COR-L47 (cell line): ENCODE results near the gene LRRC56.

ENCODE experiments used
- DNase-seq: peaks from one replicate; lab custom pipeline; 2025; lab: John Stamatoyannopoulos, UW

The LRRC56 gene

DNA sequence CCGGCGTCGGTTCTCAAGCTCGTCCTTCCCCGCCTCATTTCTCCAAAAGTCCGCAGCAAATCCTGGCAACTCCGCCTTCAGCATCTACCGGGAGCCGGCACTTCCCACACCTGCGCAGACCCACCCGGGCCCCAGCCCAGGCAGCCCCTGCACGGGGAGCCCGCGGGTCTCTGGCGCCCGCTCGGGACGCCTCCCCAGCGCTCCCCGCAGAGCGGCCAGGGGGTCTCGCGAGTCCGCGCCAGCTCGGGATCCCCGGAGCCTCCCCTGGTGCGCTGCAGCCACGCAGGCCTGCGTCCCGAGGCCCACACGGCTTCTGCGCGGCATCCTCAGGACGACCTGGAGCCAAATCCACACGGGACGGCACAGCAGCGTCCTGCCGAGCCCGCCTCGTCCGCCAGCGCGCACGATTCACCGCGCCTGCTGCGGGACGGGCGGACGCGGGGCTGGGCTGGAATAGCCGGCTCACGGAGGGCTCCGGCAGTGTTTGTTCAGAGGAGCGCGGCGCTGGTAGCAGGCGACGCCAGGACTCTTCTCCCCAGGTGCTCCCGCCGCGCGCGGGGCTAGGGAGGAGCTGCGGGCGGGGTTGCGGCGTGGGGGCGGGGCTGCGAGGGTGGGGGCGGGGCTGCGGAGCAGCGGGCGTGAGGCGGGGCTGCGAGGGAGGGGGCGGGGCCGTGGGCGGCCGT, 38.1 kb downstream of the LRRC56 start:
- peak; percentile 89 for DNase-seq

DNA sequence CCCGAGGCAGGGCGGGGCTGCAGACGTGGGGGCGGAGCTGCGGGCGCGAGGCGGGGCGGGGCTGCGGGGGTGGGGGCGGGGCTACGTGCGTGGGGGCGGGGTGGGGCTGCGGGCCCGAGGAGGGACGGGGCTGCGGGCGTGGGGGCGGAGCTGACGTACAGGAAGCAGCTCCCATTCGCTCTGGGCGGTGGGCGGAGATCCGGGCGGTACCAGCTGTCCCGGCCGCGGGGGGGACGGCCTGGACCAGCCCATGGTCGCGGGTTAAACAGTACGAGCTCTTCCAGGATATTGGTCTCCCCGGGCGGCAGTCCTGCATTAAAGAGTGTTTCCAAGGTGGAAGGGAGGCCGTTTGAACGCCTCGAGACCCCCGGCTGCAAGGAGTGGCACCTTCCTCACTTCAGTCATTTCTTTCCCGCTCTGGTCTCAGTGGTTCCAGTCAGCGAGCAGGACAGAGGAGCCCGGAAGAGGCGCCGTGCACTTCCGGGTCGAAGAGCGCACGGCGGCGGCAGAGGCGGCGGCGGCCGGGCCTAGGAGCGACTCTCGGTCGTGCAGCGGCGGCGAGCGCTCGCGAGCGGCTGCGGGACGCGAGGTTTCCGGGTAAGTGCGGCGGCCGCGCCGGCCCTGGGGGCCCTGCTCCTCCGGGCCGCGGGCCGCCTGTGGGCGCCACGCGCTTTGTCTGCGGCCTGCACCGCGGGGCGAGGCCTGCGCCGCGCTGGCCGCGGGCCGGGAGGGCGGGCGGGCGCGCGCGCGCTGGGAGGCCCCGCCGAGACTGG, 38.9 kb downstream of the LRRC56 start, which contains the start of gene PHRF1:
Gene PHRF1 (plus strand): TSS at position 475 of the 773 bp plus-strand sequence. CDS start 5,043 bp downstream, outside the sequence.
- peak; percentile 93 for DNase-seq

DNA sequence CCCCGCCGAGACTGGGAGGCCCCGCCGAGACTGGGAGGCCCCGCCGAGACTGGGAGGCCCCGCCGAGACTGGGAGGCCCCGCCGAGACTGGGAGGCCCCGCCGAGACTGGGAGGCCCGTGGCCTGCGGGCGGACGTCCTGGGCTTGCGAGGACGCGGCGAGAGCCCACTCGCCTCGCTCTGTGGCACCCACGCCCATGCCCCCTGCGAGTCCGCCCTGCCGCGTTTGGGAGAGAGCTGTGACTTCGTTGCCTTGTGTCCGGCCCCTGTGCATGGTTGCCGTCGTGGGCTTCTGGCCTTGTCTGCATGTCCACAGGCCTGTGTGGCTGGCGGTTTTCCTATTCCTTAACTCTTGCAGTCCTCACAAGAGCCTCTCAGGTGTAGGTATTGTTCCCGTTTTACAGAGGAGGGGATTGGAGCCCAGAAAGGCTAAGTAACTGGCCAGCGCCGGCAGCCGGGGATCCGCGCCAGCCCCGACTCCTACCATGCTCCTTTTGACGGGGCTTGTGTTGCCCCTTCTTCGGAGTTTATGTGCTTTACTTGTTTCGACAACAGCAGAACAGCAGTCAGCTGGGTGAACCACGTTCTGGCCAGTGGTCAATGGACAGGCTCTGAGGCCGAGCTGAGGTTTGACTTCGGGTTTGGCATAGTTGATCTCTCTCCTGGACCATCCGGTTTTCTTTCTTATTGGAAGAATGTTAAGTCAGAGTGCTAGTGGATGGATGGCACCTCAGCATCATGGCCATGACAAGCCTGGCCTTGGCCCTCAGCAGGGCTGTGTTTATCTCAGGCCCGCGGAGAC, 39.7 kb downstream of the LRRC56 start:
- no peak for DNase-seq

DNA sequence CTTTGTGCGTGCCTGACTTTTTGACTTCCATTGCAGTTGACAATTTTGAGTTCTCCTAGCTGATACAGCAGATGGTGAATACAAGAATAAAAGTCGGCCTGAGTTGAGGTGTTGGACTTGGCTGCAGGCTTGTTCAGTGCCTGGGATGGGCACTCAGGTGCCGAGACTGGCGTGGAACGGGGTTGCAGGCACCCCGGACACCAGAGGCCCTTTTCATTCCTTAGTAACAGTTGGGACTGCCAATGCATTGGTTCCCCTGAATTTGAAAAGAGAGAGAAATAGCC, 40.2 kb downstream of the LRRC56 start:
- no peak for DNase-seq

DNA sequence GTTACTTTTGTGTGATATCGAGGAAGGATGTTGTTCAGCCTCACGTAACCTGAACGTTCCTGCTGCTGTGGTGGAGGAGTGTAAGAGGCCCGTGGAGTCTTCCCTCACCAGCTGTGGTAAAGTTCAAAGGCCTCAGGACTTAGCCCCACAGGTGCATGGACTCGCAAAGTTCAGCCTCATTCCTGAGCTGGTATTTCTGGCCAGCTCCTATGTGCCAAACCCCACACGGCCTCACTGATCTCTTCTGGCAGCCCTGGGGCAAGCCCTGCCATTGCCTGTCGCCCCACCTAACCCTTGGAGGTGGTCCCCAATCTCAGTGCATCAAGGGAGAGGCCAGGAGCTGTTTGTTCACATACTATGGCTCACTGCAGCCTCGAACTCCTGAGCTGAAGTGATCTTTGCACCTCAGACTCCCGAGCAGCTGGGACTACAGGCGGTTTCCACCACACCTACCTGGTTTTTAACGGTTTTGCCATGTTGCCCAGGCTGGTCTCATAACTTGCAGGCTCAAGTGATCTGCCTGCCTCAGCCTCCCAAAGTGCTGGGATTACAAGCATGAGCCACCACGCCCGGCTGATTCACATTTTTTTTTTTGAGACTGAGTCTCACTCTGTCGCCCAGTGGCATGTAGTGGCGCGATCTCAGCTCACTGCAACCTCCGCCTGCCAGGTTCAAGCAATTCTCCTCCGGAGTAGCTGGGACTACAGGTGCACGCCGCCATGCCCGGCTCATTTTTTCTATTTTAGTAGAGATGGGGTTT, 41.1 kb downstream of the LRRC56 start:
- DNase-seq: no peak

DNA sequence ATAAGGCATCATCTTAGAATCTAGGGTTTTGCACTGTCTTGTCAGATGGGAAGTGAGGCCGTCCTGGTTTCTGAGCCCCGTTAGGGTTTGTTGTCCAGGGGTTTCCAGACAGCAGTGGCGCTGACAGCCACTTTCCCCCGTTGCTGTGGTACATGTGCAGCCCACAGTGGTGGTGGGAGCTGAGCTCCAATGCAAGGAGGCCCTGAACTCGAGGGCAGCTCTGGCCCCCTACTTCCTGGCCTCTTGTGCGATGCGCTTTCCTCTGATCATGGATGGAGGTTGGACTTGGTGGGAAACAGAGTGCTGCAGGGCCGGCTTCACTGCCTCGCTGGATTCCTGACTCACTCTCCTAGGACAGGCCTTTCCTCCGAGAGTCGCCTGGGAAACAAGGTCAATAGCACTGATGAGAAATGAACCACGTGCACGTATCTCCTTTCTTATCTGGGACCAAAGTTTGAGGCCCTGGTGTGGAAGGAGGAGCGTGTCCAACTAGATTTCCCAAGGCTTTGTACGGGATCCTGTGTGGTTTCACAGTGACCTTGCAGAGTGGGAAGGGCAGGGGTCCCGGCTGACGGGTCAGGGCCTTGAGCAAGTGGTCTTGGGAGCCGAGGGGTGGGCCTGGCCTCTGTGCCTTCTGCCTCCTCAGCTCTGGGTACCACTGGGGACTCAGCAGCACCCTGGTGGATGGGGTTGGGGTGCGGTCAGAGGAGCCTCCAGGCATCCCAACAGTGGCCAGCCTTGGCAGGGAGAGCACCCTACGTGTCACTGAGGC, 42.7 kb downstream of the LRRC56 start:
- DNase-seq: no peak

DNA sequence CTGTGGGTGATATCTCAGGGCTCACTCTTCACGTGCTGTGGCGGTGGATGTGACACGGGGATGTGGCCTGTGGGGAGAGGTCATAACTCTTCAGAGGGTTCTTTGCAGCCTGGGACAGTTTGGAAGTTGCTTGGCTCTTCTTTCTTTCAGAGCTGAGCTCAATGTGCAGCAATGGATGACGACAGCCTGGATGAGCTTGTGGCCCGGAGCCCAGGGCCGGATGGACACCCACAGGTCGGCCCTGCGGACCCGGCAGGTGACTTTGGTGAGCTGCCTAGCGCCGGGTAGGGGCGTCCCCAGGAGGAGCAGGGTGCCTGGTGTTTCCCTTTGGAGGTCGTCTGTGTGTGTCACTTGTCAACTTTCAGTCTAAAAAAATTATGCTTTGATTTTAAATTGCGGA, 44.0 kb downstream of the LRRC56 start:
- no peak for DNase-seq

DNA sequence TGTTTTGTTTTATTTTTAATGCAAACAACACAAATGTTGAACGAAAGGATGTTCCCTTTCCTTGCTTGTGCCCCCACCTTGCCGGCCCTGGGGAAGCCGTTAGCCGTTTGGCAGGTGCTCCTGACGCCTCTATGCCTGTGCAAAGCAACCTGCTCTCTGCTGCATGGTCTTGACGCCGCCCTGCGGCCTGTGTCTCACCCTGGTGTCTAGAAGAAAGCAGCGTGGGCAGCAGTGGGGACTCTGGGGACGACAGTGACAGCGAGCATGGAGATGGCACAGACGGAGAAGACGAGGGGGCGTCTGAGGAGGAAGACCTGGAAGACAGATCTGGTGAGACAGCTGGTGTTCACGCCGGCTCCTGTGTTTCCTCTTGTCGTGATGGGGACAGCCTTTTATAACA, 44.4 kb downstream of the LRRC56 start:
- DNase-seq: no peak

DNA sequence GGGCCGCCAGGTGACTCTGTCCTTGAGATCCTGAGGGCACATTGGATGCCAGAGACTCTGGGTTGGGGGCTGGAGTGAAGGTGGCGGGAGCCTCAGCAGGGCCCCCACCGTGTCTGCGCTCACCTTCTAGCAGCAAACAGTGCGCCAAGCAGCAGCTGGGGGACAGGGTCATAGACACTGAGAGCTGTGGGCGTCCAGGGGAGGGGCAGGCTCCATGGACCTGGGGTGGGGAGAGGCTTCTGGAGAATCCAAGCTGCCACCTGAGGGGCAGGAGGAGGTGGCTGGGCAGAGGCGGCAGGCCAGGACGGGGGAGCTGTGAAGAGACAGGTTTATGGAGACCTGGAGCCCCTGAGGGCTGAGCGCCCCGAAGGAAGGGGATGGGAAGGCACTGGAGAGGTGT, 47.0 kb downstream of the LRRC56 start:
- no peak for DNase-seq

DNA sequence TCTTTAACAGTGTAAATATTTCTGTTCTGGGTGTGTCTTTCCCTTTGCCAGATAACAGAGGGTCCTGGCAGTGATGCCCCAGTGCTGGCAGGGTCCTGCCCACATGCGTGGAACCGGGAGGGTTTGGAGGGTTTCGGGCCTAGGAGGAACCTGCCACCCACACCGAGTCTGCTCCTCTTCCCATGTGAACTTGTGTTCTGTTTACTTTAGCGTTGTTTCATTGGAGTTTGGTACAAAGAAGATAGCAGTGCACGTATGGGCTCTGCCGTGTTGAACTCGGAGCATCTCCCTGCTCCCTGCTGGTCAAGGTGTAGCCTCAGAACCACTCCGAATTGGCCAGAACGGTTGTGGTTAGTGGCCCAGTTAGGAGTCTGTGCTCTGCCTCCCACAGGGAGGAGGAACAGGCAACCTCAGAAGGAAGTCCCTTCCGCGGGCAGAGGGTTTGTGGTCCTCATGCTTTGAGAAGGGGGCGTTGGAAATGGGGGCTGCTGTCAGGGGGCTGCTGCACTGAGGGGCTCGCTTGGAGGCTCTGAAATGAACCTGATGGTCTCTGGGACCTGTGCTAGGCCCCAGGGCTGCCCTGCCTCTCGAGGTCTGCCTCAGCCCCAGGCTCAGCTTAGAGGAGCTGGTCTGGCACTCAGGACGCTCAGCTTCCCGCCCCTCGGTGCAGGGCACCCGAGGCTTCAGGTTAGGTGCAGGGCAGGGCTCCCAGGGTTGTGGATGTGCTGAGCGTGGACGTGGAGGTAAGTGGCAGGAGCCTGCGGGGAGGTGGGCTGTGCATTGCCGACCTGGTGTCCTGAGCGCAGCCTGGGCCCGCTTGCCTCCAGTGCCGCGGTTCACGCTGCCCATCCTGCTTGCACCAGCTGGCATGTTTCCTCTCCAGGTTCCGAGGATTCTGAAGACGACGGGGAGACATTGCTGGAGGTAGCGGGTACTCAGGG, 49.3 kb downstream of the LRRC56 start:
- no peak for DNase-seq

DNA sequence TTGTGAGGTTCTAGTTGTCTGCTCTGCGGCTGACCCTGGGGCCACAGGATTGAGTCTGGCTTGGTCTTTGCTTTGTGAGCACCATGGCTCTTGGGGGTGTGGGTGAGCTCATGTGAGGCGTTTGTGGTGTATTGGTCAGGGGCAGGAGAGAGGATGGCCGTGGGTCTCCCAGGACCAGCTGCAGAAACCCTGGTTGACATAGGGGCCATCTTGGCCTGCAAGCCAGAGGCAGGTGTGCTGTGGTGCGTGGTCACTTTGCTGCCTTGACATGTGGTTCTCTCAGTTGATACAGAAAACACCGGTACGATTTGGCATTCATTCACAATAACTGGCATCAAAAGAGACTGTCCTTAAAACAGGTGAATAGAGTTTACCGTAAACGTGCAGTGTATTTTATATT, 50.2 kb downstream of the LRRC56 start:
- DNase-seq: no peak

DNA sequence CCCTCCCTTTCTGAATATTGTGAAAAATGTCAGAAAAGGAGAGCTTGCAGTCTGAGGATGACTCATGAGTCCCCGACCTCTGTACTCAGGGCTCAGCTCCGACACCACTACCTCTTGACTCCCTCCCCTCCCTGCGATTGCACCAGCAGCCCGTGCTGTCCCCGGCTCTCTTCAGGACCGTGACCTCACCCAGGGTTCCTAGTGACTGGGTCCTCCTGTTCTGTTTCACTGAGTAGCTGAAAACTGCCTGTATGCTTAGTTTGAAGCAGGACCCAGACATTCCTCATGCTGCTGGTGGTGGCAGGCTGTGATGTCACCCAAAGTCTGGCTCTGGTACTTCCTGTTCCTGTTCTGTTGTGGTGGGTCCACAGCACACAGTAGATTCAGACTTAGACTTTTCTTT, 50.7 kb downstream of the LRRC56 start:
- no peak for DNase-seq

DNA sequence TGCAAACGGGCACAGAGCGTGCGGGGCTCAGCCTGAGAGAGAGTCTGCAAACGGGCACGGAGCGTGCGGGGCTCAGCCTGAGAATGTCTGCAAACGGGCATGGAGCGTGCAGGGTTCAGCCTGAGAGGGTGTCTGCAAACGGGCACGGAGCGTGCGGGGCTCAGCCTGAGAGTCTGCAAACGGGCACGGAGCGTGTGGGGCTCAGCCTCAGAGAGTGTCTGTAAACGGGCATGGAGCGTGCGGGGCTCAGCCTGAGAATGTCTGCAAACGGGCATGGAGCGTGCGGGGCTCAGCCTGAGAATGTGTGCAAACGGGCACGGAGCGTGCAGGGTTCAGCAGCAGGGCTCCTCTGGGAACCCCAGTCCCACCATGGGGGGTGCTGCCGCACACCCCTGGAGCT, 52.5 kb downstream of the LRRC56 start:
- DNase-seq: no peak

DNA sequence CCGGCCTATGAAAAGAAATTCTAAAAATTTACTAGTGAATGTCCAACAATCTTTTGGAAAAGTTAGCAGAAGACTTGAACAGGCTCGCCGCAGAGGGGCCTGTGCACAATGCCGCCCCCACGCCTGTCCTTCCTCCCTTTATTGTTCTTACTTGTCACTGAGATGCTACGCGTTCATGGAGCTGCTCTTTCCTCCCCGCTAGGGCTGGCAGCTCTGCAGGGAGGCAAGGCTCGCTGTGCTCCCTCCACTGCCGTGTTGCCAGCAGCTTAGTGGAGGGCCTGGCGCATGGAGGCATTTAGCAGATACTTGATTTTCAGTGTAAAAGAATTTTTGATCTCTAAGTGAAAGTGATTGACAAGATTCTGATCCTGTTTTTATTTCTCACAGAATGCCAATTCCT, 53.7 kb downstream of the LRRC56 start:
- DNase-seq: no peak

DNA sequence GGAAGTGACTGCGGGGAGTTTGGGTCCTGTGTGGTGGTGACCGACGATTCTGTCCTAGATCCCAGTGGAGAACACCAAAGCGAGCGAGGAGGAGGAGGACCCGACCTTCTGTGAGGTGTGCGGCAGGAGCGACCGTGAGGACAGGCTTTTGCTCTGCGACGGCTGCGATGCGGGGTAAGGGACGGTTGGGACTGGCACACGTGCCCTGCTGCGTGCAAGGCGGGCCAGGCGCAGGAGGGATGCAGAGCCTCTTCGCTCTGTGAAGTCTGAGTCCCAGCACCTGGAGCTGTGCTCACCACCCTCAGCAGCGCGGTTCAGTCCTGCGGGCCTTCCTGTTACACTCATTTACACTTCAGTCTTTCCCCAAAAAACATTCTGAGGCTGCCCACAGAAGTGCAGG, 55.2 kb downstream of the LRRC56 start:
- DNase-seq: no peak

DNA sequence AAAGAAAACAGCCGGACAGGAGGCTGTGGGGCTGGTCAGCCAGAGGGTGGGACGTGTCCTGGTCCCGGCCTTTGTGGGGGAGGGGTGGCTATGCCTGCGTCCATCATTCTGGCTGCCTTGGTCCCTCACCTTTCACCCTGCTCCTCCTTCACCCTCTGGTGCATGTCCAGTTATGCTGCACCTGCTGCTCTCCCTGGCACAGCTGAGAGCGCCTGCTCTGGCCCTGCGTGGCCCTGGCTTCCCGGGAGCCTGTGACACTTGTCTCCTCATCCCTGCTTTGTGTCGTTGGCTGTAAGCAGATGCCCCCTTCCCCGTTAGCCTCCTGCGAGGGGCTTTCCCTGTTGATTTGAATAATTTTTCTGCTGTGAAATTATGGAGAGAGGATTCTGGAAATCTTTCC, 55.6 kb downstream of the LRRC56 start:
- DNase-seq: no peak

DNA sequence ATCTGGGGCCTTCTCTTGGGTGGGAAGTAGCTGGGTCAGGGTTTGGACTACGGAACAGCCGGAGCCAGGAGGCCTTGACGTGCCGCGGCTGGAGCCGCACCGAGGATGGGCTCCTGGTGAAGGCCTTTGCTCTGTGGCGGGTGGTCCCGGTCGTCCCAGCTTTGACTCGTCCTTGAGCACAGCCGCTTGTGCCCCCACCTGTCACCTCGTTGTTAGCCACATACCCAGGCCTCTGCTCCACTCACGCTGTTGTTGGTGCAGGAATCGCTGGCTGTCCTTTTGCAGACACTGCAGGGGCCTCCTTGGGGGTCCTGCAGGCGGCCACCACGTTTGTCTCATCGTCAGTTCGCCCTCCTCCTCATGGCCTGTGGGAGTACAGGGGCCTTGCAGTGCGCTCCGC, 56.0 kb downstream of the LRRC56 start:
- no peak for DNase-seq

DNA sequence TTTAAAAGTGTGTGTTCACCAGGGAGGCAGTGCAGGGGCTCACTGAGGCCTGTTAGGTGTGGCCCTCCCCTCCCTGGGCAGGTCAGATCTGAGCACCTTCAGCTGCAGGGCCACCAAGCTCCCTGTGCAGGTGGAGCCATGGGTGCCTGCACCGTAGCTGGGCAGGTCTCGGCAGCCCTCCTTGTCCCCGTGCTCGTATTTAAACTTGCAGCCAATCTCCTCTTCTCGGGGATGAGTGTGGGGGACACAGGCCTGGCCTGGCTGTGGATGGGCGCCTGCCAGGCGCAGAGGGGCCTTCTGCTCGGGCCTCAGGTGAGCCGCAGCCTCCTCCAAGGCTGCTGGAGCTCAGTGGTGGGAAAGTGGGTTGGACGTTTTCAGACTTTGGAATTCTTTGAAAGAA, 58.1 kb downstream of the LRRC56 start:
- no peak for DNase-seq

DNA sequence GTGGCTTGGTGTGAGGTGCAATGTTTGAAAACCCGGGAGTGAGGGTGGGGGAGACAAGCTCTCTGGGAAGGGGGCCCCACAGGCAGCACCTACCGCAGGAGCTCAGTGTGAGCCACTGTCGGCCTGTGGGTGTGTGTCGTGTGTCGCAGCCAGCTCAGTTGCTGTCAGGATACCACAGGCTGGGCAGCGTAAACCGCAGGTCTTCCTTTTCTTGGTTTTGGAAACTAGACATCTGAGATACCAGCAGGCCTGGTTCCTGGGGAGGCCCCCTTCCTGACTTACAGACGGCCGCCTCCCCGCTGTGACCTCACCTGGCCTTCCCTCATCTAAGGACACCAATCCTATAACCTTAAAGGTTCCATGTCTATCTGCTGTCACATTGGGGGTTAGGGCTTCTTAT, 59.0 kb downstream of the LRRC56 start:
- DNase-seq: no peak

DNA sequence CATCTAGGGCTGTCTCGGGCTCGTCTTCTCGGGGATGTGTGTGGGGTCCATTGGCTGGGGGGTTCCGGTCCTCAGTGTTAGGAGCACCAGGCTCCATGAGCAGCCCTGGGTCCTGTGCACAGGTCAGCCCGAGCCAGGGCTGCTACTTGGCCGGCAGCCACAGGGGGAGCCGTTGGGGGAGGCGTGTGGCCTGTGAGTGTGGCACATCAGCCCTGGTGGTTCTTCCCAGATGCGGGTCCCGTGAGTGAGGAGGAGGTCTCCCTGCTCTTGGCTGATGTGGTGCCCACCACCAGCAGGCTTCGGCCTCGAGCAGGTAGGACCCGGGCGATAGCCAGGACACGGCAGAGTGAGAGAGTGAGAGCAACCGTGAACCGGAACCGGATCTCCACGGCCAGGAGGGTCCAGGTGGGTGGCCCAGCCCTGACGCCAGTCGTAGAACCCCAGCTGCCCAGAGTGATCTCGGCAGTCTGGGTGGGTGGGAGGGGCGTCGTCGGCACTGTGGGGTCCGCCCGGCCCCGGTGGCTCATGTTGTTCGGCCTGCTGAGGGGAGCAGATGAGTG, 59.9 kb downstream of the LRRC56 start:
- DNase-seq: no peak
